ENCODE data around the gene MLLT10.

MLLT10 gene

DNA sequence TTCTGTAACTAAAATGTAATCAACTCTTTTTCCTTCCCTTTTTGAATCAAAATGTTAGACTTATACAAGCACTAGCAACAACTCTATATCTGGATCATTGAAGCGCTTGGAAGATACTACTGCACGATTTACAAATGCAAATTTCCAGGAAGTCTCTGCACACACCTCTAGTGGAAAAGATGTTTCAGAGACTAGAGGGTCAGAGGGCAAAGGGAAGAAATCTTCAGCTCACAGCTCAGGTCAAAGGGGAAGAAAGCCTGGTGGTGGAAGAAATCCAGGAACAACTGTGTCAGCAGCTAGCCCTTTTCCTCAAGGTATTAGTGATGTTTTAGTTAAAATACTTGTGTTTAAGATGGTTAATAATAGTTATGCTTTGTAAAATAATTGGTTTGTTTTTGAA, 136.4 kb downstream of the MLLT10 start:
- no peak for ATAC-seq
- TF ChIP-seq ARNTL (CRISPR knock-in tag; IDR thresholded peaks at IDR 0.05; ENCODE audit: borderline replicate concordance, low read depth) (no peak), BACH2 (CRISPR knock-in tag; IDR thresholded peaks at IDR 0.05; ENCODE audit: borderline replicate concordance) (no peak), ZFP3 (CRISPR knock-in tag; IDR thresholded peaks at IDR 0.05) (no peak), ISL1 (CRISPR knock-in tag; IDR thresholded peaks at IDR 0.05) (no peak), TCF4 (CRISPR knock-in tag; IDR thresholded peaks at IDR 0.05; ENCODE audit: borderline replicate concordance) (no peak), SNAI2 (CRISPR knock-in tag; IDR thresholded peaks at IDR 0.05) (no peak), ZFP30 (CRISPR knock-in tag; IDR thresholded peaks at IDR 0.05) (no peak), OSR1 (CRISPR knock-in tag; IDR thresholded peaks at IDR 0.05) (no peak), PPARA (CRISPR knock-in tag; IDR thresholded peaks at IDR 0.05; ENCODE audit: borderline replicate concordance) (no peak), RARB (CRISPR knock-in tag; IDR thresholded peaks at IDR 0.05) (no peak), CSDC2 (CRISPR knock-in tag; IDR thresholded peaks at IDR 0.05) (no peak), ESRRG (CRISPR knock-in tag; IDR thresholded peaks at IDR 0.05) (no peak), ZNF8 (CRISPR knock-in tag; IDR thresholded peaks at IDR 0.05) (no peak), ZNF70 (CRISPR knock-in tag; IDR thresholded peaks at IDR 0.05) (no peak)
- TF ChIP-seq, protein P1, sequence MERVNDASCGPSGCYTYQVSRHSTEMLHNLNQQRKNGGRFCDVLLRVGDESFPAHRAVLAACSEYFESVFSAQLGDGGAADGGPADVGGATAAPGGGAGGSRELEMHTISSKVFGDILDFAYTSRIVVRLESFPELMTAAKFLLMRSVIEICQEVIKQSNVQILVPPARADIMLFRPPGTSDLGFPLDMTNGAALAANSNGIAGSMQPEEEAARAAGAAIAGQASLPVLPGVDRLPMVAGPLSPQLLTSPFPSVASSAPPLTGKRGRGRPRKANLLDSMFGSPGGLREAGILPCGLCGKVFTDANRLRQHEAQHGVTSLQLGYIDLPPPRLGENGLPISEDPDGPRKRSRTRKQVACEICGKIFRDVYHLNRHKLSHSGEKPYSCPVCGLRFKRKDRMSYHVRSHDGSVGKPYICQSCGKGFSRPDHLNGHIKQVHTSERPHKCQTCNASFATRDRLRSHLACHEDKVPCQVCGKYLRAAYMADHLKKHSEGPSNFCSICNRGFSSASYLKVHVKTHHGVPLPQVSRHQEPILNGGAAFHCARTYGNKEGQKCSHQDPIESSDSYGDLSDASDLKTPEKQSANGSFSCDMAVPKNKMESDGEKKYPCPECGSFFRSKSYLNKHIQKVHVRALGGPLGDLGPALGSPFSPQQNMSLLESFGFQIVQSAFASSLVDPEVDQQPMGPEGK (CRISPR knock-in tag; IDR thresholded peaks at IDR 0.05; ENCODE audit: borderline replicate concordance), result no peak
- TF ChIP-seq, protein P2, sequence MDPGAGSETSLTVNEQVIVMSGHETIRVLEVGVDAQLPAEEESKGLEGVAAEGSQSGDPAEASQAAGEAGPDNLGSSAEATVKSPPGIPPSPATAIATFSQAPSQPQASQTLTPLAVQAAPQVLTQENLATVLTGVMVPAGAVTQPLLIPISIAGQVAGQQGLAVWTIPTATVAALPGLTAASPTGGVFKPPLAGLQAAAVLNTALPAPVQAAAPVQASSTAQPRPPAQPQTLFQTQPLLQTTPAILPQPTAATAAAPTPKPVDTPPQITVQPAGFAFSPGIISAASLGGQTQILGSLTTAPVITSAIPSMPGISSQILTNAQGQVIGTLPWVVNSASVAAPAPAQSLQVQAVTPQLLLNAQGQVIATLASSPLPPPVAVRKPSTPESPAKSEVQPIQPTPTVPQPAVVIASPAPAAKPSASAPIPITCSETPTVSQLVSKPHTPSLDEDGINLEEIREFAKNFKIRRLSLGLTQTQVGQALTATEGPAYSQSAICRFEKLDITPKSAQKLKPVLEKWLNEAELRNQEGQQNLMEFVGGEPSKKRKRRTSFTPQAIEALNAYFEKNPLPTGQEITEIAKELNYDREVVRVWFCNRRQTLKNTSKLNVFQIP (CRISPR knock-in tag; IDR thresholded peaks at IDR 0.05; ENCODE audit: borderline replicate concordance, low read depth), result no peak
- TF ChIP-seq, protein P3, sequence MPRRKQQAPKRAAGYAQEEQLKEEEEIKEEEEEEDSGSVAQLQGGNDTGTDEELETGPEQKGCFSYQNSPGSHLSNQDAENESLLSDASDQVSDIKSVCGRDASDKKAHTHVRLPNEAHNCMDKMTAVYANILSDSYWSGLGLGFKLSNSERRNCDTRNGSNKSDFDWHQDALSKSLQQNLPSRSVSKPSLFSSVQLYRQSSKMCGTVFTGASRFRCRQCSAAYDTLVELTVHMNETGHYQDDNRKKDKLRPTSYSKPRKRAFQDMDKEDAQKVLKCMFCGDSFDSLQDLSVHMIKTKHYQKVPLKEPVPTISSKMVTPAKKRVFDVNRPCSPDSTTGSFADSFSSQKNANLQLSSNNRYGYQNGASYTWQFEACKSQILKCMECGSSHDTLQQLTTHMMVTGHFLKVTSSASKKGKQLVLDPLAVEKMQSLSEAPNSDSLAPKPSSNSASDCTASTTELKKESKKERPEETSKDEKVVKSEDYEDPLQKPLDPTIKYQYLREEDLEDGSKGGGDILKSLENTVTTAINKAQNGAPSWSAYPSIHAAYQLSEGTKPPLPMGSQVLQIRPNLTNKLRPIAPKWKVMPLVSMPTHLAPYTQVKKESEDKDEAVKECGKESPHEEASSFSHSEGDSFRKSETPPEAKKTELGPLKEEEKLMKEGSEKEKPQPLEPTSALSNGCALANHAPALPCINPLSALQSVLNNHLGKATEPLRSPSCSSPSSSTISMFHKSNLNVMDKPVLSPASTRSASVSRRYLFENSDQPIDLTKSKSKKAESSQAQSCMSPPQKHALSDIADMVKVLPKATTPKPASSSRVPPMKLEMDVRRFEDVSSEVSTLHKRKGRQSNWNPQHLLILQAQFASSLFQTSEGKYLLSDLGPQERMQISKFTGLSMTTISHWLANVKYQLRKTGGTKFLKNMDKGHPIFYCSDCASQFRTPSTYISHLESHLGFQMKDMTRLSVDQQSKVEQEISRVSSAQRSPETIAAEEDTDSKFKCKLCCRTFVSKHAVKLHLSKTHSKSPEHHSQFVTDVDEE (CRISPR knock-in tag; IDR thresholded peaks at IDR 0.05), result no peak
- TF ChIP-seq, protein P4, sequence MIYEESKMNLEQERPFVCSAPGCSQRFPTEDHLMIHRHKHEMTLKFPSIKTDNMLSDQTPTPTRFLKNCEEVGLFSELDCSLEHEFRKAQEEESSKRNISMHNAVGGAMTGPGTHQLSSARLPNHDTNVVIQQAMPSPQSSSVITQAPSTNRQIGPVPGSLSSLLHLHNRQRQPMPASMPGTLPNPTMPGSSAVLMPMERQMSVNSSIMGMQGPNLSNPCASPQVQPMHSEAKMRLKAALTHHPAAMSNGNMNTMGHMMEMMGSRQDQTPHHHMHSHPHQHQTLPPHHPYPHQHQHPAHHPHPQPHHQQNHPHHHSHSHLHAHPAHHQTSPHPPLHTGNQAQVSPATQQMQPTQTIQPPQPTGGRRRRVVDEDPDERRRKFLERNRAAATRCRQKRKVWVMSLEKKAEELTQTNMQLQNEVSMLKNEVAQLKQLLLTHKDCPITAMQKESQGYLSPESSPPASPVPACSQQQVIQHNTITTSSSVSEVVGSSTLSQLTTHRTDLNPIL (CRISPR knock-in tag; IDR thresholded peaks at IDR 0.05; ENCODE audit: low read depth), result no peak

DNA sequence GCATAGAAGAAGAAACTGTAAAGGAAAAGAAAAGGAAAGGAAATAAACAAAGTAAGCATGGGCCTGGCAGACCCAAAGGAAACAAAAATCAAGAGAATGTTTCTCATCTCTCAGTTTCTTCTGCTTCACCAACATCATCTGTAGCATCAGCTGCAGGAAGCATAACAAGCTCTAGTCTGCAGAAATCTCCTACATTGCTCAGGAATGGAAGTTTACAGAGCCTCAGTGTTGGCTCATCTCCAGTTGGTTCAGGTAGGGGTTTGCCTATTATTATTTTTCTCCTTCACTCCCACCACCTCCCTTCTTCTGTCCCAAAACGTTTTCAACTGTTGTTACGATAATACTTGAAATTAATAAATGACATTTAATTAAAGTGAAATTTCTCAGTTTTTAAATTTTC, 139.6 kb downstream of the MLLT10 start:
- TF ChIP-seq CSDC2 (CRISPR knock-in tag; IDR thresholded peaks at IDR 0.05) (no peak), GLIS3 (CRISPR knock-in tag; IDR thresholded peaks at IDR 0.05) (no peak), ZFP30 (CRISPR knock-in tag; IDR thresholded peaks at IDR 0.05) (no peak), ZC3H10 (CRISPR knock-in tag; IDR thresholded peaks at IDR 0.05) (no peak), ZNF565 (CRISPR knock-in tag; conservative IDR thresholded peaks at IDR 0.05; ENCODE audit: low read depth) (no peak), RARB (CRISPR knock-in tag; IDR thresholded peaks at IDR 0.05) (no peak), ESRRG (CRISPR knock-in tag; IDR thresholded peaks at IDR 0.05) (no peak), ZFP3 (CRISPR knock-in tag; IDR thresholded peaks at IDR 0.05) (no peak), SNAI2 (CRISPR knock-in tag; IDR thresholded peaks at IDR 0.05) (no peak), TCF4 (CRISPR knock-in tag; IDR thresholded peaks at IDR 0.05; ENCODE audit: borderline replicate concordance) (no peak), OSR1 (CRISPR knock-in tag; IDR thresholded peaks at IDR 0.05) (no peak)
- TF ChIP-seq, protein P2 (CRISPR knock-in tag; IDR thresholded peaks at IDR 0.05; ENCODE audit: borderline replicate concordance, low read depth), result no peak
- no peak for ATAC-seq
